ACC112 (cell line): ENCODE data around the gene NCF4.

Experiments
- H2AFZ ChIP-seq: fragments of 200-600 bp; sonication (generic); one replicate; pipeline ENCODE4 v1.6.0; 2017; ENCODE audit warnings: antibody characterized with exemption, low read length; ENCODE audit not compliant: unreplicated experiment
- H3K27ac ChIP-seq: fragments of 200-600 bp; sonication (generic); 2 replicates; pipeline ENCODE4 v1.5.1; 2014; ENCODE audit warnings: low read depth, mild to moderate bottlenecking, antibody characterized with exemption, low read length, moderate library complexity
- H3K27me3 ChIP-seq: fragments of 200-600 bp; sonication (generic); 2 replicates; pipeline ENCODE4 v1.6.1; 2014; ENCODE audit warnings: mild to moderate bottlenecking, antibody characterized with exemption, low read length, moderate library complexity, mixed read lengths; ENCODE audit not compliant: insufficient read depth
- H3K36me3 ChIP-seq: fragments of 200-600 bp; sonication (generic); 2 replicates; pipeline ENCODE4 v1.6.1; 2016; ENCODE audit warnings: mild to moderate bottlenecking, antibody characterized with exemption, low read length, moderate library complexity, mixed read lengths; ENCODE audit not compliant: insufficient read depth
- H3K4me1 ChIP-seq: fragments of 200-600 bp; sonication (generic); one replicate; pipeline ENCODE4 v1.6.1; 2016; ENCODE audit warnings: low read length, mixed read lengths; ENCODE audit not compliant: insufficient read depth, unreplicated experiment, control insufficient read depth
- H3K4me3 ChIP-seq: fragments of 200-600 bp; sonication (generic); 2 replicates; pipeline ENCODE4 v1.5.1; 2014; ENCODE audit warnings: mild to moderate bottlenecking, low read depth, low read length
- H3K79me2 ChIP-seq: fragments of 200-600 bp; sonication (generic); one replicate; pipeline ENCODE4 v1.6.0; 2016; ENCODE audit warnings: low read length; ENCODE audit not compliant: control insufficient read depth, unreplicated experiment, insufficient read depth

The NCF4 gene

DNA sequence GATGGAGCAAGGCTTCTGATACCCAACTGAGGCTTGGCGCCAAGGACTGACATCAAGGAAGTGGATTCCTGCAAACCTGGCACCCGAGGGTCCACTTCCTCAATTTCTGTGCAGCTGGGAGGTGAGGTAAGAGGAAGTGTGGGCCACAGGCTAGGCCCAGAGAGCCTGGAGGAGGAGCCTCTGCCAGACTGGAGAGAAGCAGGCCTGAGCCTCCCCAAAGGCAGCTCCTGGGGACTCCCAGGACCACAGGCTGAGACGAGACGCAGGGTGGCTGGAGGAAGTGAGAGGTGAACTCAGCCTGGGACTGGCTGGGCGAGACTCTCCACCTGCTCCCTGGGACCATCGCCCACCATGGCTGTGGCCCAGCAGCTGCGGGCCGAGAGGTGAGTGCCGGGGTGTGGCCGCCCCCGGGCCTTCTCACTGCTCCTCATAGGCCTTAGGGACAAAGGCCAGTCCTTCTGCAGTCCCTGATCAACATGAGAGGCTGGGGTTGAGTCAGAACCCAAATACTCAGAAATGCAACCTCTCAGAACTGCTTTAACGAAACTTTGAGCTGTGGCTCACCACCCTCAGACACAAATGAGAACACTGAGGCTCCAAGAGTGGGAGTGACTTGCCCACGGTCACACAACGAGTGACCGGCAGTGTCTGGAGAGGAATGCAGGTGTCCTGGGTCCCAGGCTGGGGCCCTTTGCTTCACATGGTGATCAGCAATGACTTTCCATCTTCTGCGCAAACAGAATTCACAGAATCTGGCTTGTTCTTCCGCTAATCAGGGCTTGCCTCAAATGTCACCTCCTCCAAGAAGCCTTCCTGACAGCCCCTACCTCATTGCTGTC lies at the start of gene NCF4:
Gene NCF4, plus strand, starts transcription at position 186 of the 839 bp plus-strand sequence. Its CDS starts 166 bp downstream, at position 352.
- Histone ChIP-seq H3K36me3 (no peaks in the 10 kb centered on the region), H3K4me1 (no peaks in the 10 kb centered on the region), H3K27me3 (peaks cover 12% of the 10 kb centered on the region; the same call in 1 of the 2 replicates), H2AFZ (no peak within 1 kb of the TSS), H3K27ac (no peak within 1 kb of the TSS), H3K79me2 (no peaks in the 10 kb centered on the region), H3K4me3 (no peak within 1 kb of the TSS)

DNA sequence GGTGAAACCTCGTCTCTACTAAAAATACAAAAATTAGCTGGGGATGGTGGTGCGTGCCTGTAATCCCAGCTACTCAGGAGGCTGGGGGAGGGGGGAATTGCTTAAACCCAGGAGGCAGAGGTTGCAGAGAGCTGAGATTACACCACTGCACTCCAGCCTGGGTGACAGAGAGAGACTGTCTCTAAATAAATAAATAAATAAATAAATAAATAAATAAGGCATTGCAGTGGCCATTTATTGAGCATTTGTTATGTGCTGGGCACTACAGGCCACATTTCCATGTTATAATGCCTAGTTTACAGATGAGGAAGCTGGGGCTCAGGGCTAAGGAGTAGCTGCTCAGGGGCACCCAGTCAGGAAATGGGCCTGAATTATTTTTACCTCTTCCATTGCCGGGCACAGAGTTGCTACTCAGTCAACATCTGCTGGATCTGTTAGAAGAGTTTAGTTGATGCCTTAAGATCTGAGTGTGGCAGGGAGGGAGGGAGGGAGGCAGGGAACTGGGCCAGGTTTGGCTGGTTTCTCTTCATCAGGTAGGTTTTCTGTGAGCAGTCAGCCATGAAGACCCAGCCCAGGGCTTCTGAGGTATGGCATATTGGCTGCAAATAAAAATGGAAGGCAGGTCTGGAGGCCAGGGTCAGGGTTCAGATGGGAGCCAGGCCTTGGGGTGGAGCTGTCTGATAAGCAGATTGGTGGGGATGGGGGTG lies 49.6 kb upstream of the NCF4 start:
- Histone ChIP-seq H3K4me1 (no peaks in the 10 kb centered on the region), H3K27ac (no peak overlapping the region), H3K79me2 (no peaks in the 10 kb centered on the region), H3K4me3 (no peak overlapping the region), H3K27me3 (peaks cover 65% of the 10 kb centered on the region), H3K36me3 (no peaks in the 10 kb centered on the region), H2AFZ (no peak overlapping the region)

DNA sequence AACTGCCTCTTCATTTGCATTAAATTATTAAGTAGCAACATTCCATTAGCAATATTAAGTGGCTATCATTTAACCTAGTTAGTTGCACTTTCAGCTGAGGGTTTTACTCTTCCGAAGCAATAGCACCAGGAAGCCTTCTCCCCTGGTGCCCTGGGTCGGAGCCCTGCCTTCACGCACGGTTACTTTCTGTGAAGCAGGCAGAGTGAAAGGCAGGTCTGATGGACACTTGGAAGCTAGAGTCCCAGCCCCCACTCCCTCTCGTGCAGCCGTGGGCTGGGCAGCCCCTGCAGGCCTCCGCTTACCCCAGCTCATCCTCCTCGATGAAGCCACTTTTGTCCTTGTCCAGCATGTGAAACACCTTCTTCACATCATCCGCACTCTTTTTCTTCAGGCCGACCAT lies 46.0 kb upstream of the NCF4 start:
- H3K4me3 ChIP-seq, result no peak overlapping the region
- H3K36me3 ChIP-seq, result no peaks in the 10 kb centered on the region
- H3K27me3 ChIP-seq, result peaks cover 78% of the 10 kb centered on the region
- no peaks in the 10 kb centered on the region for H3K79me2 ChIP-seq
- no peak overlapping the region for H3K27ac ChIP-seq
- no peak overlapping the region for H2AFZ ChIP-seq
- no peaks in the 10 kb centered on the region for H3K4me1 ChIP-seq

DNA sequence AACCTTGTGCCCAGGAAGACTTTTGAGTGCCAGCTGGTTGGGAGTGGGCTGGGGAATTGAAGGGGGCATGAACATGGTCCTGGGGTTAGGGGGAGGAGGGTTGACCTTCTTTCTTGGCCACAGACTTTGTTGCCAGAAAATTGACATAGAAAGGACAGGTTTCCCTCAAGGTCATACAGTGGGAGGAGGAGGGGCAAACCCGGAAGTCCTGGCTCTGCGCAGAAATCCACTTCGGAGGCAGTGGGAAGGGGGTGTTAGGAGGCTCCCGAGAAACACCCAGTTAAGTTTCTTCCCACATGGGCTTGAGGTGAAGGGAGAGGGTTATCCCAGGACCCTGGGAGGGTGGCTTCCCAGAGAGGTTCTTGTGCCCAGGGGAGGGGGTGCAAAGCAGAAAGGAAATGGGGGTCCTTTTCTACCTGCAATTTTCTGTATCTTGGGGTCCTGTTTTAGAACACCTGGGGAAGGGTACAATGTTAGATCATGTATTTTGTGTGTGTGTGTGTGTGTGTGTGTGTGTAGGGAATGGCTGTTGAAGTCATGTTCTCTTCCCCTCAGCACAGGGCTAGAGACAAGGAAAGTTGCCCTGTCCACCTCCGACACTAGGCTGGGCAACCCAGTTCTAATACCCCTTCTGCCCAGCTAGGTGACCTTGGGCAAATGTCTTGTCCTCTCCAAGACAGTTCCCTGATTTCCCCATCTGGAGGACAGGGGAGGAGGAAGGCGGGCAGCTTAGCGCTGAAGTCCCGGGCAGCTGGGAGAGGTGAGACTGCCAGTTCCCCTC lies 45.1 kb upstream of the NCF4 start:
- Histone ChIP-seq H3K4me1 (no peaks in the 10 kb centered on the region), H2AFZ (no peak overlapping the region), H3K36me3 (no peaks in the 10 kb centered on the region), H3K4me3 (no peak overlapping the region), H3K79me2 (no peaks in the 10 kb centered on the region), H3K27ac (no peak overlapping the region), H3K27me3 (peaks cover 88% of the 10 kb centered on the region)

DNA sequence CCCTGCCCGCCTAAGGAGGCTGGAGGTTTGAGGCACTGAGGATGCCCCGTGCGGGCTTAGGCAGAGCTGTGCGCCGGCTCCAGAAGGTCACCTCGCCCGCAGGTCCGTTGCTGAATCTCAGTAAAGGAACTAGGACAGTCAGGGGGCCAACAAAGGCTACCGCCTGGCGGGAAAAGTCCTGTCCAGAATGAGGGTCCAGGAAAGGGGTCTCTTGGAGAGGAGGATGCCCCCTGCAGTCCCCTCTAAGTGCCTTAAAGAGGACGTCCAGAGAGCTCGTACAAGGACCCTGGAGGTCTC lies 44.5 kb upstream of the NCF4 start:
- peaks cover 93% of the 10 kb centered on the region for H3K27me3 ChIP-seq

DNA sequence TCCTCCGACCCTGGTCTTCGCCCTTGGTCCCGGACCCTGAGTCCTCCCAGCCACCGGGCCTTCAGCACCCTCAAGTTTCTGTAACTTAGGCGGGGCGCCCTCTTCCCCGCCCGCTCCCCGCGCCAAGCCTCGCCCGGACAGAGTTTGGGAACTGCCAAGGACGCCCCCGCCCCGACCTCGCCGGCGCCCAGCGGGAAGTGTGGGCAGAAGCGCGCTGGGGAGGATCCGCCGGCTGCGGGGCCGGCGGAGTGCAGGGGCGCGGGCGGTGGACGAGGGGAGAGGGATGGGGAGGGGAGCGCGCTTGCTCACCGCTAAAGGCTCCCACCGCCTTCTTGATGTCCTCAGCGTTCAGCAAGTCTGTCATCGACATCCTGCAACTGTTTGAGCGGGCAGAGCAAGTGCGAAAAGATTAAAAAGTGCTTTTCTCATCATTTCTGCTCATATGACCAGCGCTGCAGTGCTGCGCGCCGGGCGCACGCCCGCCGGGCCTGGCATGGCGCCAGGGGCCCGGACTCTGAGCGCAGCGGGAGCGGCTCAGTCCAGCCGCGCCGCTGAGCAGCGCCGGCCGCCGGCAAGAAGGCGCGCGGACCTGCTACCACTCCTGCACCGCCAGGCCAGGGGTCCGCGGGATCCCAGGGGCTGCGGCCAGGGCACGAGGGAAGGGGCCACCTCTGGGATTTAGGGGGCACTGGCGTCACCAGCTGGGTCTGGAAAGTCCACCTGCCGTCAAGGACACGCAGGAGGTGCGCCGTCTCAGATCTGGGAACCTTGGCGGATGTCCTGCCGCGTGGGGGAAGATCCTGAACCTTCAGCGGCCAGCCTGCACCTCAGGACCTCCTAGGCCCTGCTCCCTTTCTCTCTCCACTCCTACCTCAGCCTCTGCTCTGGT lies 43.9 kb upstream of the NCF4 start, which contains the start of gene PVALB:
Gene PVALB, minus strand, starts transcription at position 400 of the 889 bp plus-strand sequence. Its CDS starts 30 bp downstream, at position 370.
- H3K79me2 ChIP-seq, result no peaks in the 10 kb centered on the region
- peak within 1 kb of the TSS; percentile 56 for H3K4me3 ChIP-seq
- no peak within 1 kb of the TSS for H3K27ac ChIP-seq
- H3K27me3 ChIP-seq, result peaks cover 89% of the 10 kb centered on the region
- no peaks in the 10 kb centered on the region for H3K36me3 ChIP-seq
- H3K4me1 ChIP-seq, result no peaks in the 10 kb centered on the region
- no peak within 1 kb of the TSS for H2AFZ ChIP-seq

More for the DNA sequence above, 44.5 kb upstream of the NCF4 start:
- Histone ChIP-seq H3K4me1 (no peaks in the 10 kb centered on the region), H3K4me3 (peak overlapping the region; percentile 56; the same call in 1 of the 2 replicates), H3K36me3 (no peaks in the 10 kb centered on the region), H2AFZ (no peak overlapping the region), H3K27ac (no peak overlapping the region), H3K79me2 (no peaks in the 10 kb centered on the region)

DNA sequence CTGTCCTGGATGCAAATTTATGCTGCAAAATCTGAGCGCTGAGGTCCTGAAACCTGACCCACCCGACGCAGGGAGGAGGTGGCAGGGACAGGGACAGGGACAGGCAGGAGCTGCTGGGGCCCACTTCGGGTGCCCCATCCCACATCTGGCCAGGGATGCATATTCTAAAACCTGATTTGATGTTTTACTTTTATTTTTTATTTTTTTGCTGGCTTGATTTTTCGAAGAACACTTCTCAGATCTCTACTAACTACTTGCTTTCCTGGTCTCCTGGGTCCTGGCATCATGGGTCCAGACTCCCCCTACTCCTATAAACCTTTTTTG lies 43.3 kb upstream of the NCF4 start:
- no peaks in the 10 kb centered on the region for H3K36me3 ChIP-seq
- no peaks in the 10 kb centered on the region for H3K79me2 ChIP-seq
- peaks cover 87% of the 10 kb centered on the region for H3K27me3 ChIP-seq
- no peak overlapping the region for H3K4me3 ChIP-seq
- no peak overlapping the region for H3K27ac ChIP-seq
- H2AFZ ChIP-seq, result no peak overlapping the region
- no peaks in the 10 kb centered on the region for H3K4me1 ChIP-seq

DNA sequence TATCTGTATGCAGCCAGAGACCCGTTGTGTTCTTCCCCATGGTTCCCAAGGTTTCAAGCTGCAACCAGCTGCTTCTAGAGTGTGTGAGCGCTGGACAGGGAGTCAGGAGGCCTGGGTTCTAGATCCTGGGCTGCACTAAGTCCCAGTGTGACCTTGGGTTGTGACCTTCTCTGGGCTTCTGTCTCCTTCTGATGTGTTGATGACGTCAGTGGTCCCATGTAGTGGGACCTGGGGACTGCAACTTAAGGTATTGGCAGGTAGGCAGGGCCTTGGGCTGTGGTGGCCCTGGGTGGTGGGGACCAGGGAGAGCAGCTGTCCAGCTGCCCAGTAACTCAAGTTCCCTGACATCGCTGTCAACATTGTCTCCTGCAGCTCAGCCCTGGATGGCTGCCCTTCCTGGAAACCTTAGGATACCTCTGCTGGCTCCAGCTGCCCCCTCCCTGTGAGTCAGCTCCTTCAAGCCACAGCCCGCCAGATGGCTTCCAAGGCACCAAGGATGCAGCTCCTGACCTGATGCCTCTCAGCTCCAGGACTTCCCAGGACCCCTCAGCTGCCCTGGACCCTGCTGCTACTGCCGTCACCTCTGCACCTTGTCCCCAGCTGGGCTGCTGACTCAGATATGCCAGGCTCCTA lies 42.7 kb upstream of the NCF4 start:
- Histone ChIP-seq H3K27ac (no peak overlapping the region), H3K36me3 (no peaks in the 10 kb centered on the region), H2AFZ (no peak overlapping the region), H3K4me1 (no peaks in the 10 kb centered on the region), H3K4me3 (no peak overlapping the region), H3K27me3 (peaks cover 81% of the 10 kb centered on the region), H3K79me2 (no peaks in the 10 kb centered on the region)

DNA sequence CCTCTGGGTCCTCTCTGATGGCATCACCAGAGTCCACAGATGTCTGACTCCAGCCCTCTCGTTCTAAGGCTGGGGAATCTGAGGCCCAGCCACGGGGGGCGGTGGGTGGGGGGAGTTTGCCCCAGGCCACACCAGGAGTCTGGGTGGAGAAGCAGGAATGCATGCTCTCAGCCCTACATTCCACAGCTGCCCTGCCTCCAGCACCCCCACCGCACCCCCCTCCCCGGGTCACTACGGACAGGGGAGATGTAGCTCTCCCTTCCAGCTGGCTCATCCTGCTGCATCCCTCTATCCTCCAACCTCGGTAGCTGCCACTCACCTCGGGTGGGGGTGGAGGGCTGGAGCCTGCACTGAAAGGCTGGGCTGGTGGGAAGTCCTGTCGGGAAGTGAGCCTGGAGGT lies 41.7 kb upstream of the NCF4 start:
- no peaks in the 10 kb centered on the region for H3K79me2 ChIP-seq
- H3K27me3 ChIP-seq, result peaks cover 71% of the 10 kb centered on the region
- no peak overlapping the region for H2AFZ ChIP-seq
- H3K36me3 ChIP-seq, result no peaks in the 10 kb centered on the region
- no peak overlapping the region for H3K4me3 ChIP-seq
- no peaks in the 10 kb centered on the region for H3K4me1 ChIP-seq
- no peak overlapping the region for H3K27ac ChIP-seq
